ENCODE results near the gene SMYD3. TPM values are rescaled to one million over a fixed set of nuclear protein-coding genes. Genes with fewer than 3 reads are reported as not detected.

Gene SMYD3
- total RNA-seq, 4 donors from 2014 or later: 33.7 to 105 (median 51.4) TPM

GRCh38 chr1:245700631-245701030, 806.4 kb downstream of the SMYD3 start:
- Histone ChIP-seq H3K36me3 (no peaks in the 10 kb centered on the region), H3K27me3 (no peaks in the 10 kb centered on the region), H3K27ac (no peak overlapping the region), H3K4me1 (no peaks in the 10 kb centered on the region), H3K4me3 (replicated peaks in 1 of 3) (no peak overlapping the region), H3K9me3 (no peaks in the 10 kb centered on the region)
- no peak for DNase-seq
- intact Hi-C loops (cut with DNase I): no loop called here
- no peak for TF ChIP-seq POLR2A (IDR thresholded peaks at IDR 0.05)
- TF ChIP-seq CTCF (IDR thresholded peaks at IDR 0.05): no peak
- 95 to 98% methylated on average over 13 of the region's 13 CpGs for WGBS, 2 donors

Small RNA genes within 50 kb of the gene (small RNA-seq; reads per million reads assigned to genes)
- gene AL356583.2 (not detected), gene RF00019 (not detected), gene RNU6-1283P (not detected)

Other genes with a start within 250 kb of the SMYD3 start
- 10 to 100 TPM; 12.2 to 21.9 (median 15.9) TPM for gene TFB2M, start 59.0 kb upstream of the SMYD3 start, total RNA-seq
- gene CNST, start 59.2 kb upstream of the SMYD3 start, total RNA-seq: 10 to 100 TPM; 38.8 to 49.5 (median 41.7) TPM
- gene SCCPDH, start 217.1 kb upstream of the SMYD3 start, total RNA-seq: 10 to 100 TPM; 30.0 to 37.8 (median 32.9) TPM